Activated T-cell treated with anti-CD3 and anti-CD28 coated beads, Interleukin-2, amount 50 U/mL, for 72 hours (primary cell): Measurements from ENCODE around the gene GTSE1. TPM values are rescaled to one million over a fixed set of nuclear protein-coding genes. Genes with fewer than 3 reads are reported as not detected.
A peak's percentile ranks its signal among the peaks of the same experiment; 100 is the strongest.

Experiments
- ATAC-seq, 2 donors: fragments of 150-1000 bp; cut with Tn5 transposase; replicated peaks in 1 of 2; 2 replicates each; pipeline ENCODE4 v1.10.0; 2021; ENCODE audit warnings: moderate library complexity in 2 of 2, mild to moderate bottlenecking in 1 of 2
- DNase-seq, 2 donors: peaks; one replicate each; pipeline ENCODE4 v3.0.0; 2021 to 2022; ENCODE audit warnings: mixed read lengths in 1 of 2
- H3K27ac Mint-ChIP-seq: one replicate; pipeline ENCODE4 v1.8.0; 2022; ENCODE audit warnings: mild to moderate bottlenecking, moderate library complexity, mixed read lengths
- H3K27me3 Mint-ChIP-seq: one replicate; pipeline ENCODE4 v1.8.0; 2022; ENCODE audit warnings: low read depth, mixed read lengths
- H3K36me3 Mint-ChIP-seq, 2 donors: one replicate each; pipeline ENCODE4 v1.8.0; 2022; ENCODE audit warnings: mixed read lengths in 2 of 2, mild to moderate bottlenecking in 1 of 2; ENCODE audit not compliant: insufficient read depth in 2 of 2
- H3K4me1 Mint-ChIP-seq: one replicate; pipeline ENCODE4 v1.8.0; 2022; ENCODE audit warnings: low read depth, mixed read lengths
- H3K4me3 Mint-ChIP-seq, 2 donors: one replicate each; pipeline ENCODE4 v1.8.0; 2022; ENCODE audit warnings: mild to moderate bottlenecking in 2 of 2, mixed read lengths in 2 of 2, moderate library complexity in 2 of 2
- H3K9me3 Mint-ChIP-seq, 2 donors: one replicate each; pipeline ENCODE4 v1.8.0; 2022; ENCODE audit warnings: mixed read lengths in 2 of 2
- total RNA-seq, 2 donors: library from RNA; stranded (reverse); gene quantifications; one replicate each; pipeline ENCODE4 v1.2.3, GENCODE V29; 2022

GTSE1 gene
- total RNA-seq, 2 donors from 2014 or later, result 54.2 to 60.5 TPM

- no peaks in the 10 kb centered on the region for H3K9me3 Mint-ChIP-seq
- no peak overlapping the region for H3K27ac Mint-ChIP-seq
- DNase-seq (no peak), ATAC-seq (no peak)
- H3K4me3 Mint-ChIP-seq, result no peak overlapping the region
- peaks cover 33% of the 10 kb centered on the region for H3K4me1 Mint-ChIP-seq
- no peaks in the 10 kb centered on the region for H3K27me3 Mint-ChIP-seq
- peaks cover 5 to 6% of the 10 kb centered on the region in 2 donors for H3K36me3 Mint-ChIP-seq
These were observed 5.6 kb upstream of the GTSE1 start for GRCh38 chr22:46290843-46291785.

GRCh38 chr22:46292173-46292572 is 4.5 kb upstream of the GTSE1 start:
- DNase-seq, result no peak
- no peaks in the 10 kb centered on the region for H3K9me3 Mint-ChIP-seq
- no peak overlapping the region for H3K27ac Mint-ChIP-seq
- H3K36me3 Mint-ChIP-seq, result peaks cover 5 to 6% of the 10 kb centered on the region in 2 donors
- H3K4me3 Mint-ChIP-seq, result no peak overlapping the region
- ATAC-seq, result no peak
- H3K4me1 Mint-ChIP-seq, result peaks cover 38% of the 10 kb centered on the region
- H3K27me3 Mint-ChIP-seq, result no peaks in the 10 kb centered on the region

- ATAC-seq (no peak), DNase-seq (no peak)
- H3K9me3 Mint-ChIP-seq, result no peaks in the 10 kb centered on the region
- no peak overlapping the region for H3K27ac Mint-ChIP-seq
- H3K4me1 Mint-ChIP-seq, result peaks cover 38% of the 10 kb centered on the region
- H3K27me3 Mint-ChIP-seq, result no peaks in the 10 kb centered on the region
- peaks cover 8 to 10% of the 10 kb centered on the region in 2 donors for H3K36me3 Mint-ChIP-seq
- no peak overlapping the region for H3K4me3 Mint-ChIP-seq
These were observed 3.9 kb upstream of the GTSE1 start for GRCh38 chr22:46292732-46293131.

GRCh38 chr22:46293577-46294260 is 3.0 kb upstream of the GTSE1 start:
- no peaks in the 10 kb centered on the region for H3K27me3 Mint-ChIP-seq
- H3K4me1 Mint-ChIP-seq, result peaks cover 42% of the 10 kb centered on the region
- no peak for ATAC-seq
- H3K27ac Mint-ChIP-seq, result no peak overlapping the region
- DNase-seq, result peak in 1 of 2 donors; percentile 45
- H3K4me3 Mint-ChIP-seq, result no peak overlapping the region
- no peaks in the 10 kb centered on the region for H3K9me3 Mint-ChIP-seq
- peaks cover 11 to 12% of the 10 kb centered on the region in 2 donors for H3K36me3 Mint-ChIP-seq

- H3K36me3 Mint-ChIP-seq, result peaks cover 18 to 22% of the 10 kb centered on the region in 2 donors
- no peak for DNase-seq
- H3K27me3 Mint-ChIP-seq, result no peaks in the 10 kb centered on the region
- no peaks in the 10 kb centered on the region for H3K9me3 Mint-ChIP-seq
- ATAC-seq, result no peak
- no peak overlapping the region for H3K27ac Mint-ChIP-seq
- H3K4me1 Mint-ChIP-seq, result peaks cover 44% of the 10 kb centered on the region
- peak overlapping the region; percentile 94 to 98 for H3K4me3 Mint-ChIP-seq
These were observed 1.9 kb upstream of the GTSE1 start for GRCh38 chr22:46294784-46295183.

GRCh38 chr22:46295277-46295971 is 1.2 kb upstream of the GTSE1 start:
- DNase-seq (no peak), ATAC-seq (no peak)
- Mint-ChIP-seq H3K27ac (no peak overlapping the region), H3K4me3 (peak overlapping the region; percentile 94 to 98), H3K9me3 (no peaks in the 10 kb centered on the region), H3K4me1 (peaks cover 45% of the 10 kb centered on the region), H3K27me3 (no peaks in the 10 kb centered on the region), H3K36me3 (peaks cover 19 to 25% of the 10 kb centered on the region in 2 donors)

GRCh38 chr22:46297151-46297812 is 612 bp downstream of the GTSE1 start:
- Mint-ChIP-seq H3K4me3 (peak overlapping the region; percentile 94 to 98), H3K27me3 (no peaks in the 10 kb centered on the region), H3K36me3 (peaks cover 21 to 29% of the 10 kb centered on the region in 2 donors), H3K27ac (peak overlapping the region; percentile 80), H3K9me3 (no peaks in the 10 kb centered on the region), H3K4me1 (peaks cover 47% of the 10 kb centered on the region)
- DNase-seq (peak; percentile 21 to 28), ATAC-seq (peak; percentile 13 to 16)

GRCh38 chr22:46299101-46299500 is 2.4 kb downstream of the GTSE1 start:
- Mint-ChIP-seq H3K4me3 (peak overlapping the region; percentile 42 to 94), H3K4me1 (peaks cover 47% of the 10 kb centered on the region), H3K27ac (no peak overlapping the region), H3K27me3 (no peaks in the 10 kb centered on the region), H3K36me3 (peaks cover 23 to 34% of the 10 kb centered on the region in 2 donors), H3K9me3 (no peaks in the 10 kb centered on the region)
- DNase-seq (no peak), ATAC-seq (no peak)

GRCh38 chr22:46300491-46300890 is 3.8 kb downstream of the GTSE1 start:
- ATAC-seq, result no peak
- no peak overlapping the region for H3K4me3 Mint-ChIP-seq
- no peak overlapping the region for H3K27ac Mint-ChIP-seq
- no peaks in the 10 kb centered on the region for H3K9me3 Mint-ChIP-seq
- peaks cover 23 to 36% of the 10 kb centered on the region in 2 donors for H3K36me3 Mint-ChIP-seq
- DNase-seq, result no peak
- H3K27me3 Mint-ChIP-seq, result no peaks in the 10 kb centered on the region
- H3K4me1 Mint-ChIP-seq, result peaks cover 44% of the 10 kb centered on the region

GRCh38 chr22:46303347-46303965 is 6.8 kb downstream of the GTSE1 start:
- Mint-ChIP-seq H3K27ac (no peak overlapping the region), H3K4me3 (no peak overlapping the region), H3K9me3 (no peaks in the 10 kb centered on the region), H3K27me3 (no peaks in the 10 kb centered on the region), H3K4me1 (peaks cover 35% of the 10 kb centered on the region), H3K36me3 (peaks cover 20 to 40% of the 10 kb centered on the region in 2 donors)
- DNase-seq (no peak), ATAC-seq (no peak)

GRCh38 chr22:46308283-46308988 is 11.8 kb downstream of the GTSE1 start:
- DNase-seq, result no peak
- no peak overlapping the region for H3K27ac Mint-ChIP-seq
- H3K36me3 Mint-ChIP-seq, result peaks cover 12 to 16% of the 10 kb centered on the region in 2 donors
- no peak for ATAC-seq
- no peaks in the 10 kb centered on the region for H3K9me3 Mint-ChIP-seq
- H3K4me1 Mint-ChIP-seq, result peaks cover 22% of the 10 kb centered on the region
- no peaks in the 10 kb centered on the region for H3K27me3 Mint-ChIP-seq
- H3K4me3 Mint-ChIP-seq, result no peak overlapping the region
